Measurements from ENCODE around the gene AGBL5. TPM values are rescaled to one million over a fixed set of nuclear protein-coding genes. Genes with fewer than 3 reads are reported as not detected.
A peak's percentile ranks its signal among the peaks of the same experiment; 100 is the strongest.
"Not testable (repeated sequence)": the region's sequence is repeated elsewhere in the genome, so short reads cannot be mapped to it uniquely, and the experiment has no call there.

Gene AGBL5
- total and polyA plus RNA-seq, 4 donors: 11.5 to 16.7 (median 14.6) TPM

DNA sequence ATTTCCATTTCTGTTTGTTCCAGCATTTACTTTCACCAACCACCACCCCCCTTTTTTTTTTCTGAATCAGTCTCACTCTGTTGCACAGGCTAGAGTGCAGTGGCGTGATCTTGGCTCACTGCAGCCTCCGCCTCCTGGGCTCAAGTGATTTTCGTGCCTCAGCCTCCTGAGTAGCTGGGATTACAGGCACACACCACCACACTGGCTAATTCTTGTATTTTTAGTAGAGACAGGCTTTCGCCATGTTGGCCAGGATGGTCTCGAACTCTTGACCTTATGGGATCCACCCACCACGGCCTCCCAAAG is 24.1 kb downstream of the AGBL5 start:
- not testable (repeated sequence) for H3K27ac ChIP-seq (ENCODE audit: low read depth in 1 of 2, low read length in 2 of 2); H3K4me1 ChIP-seq (ENCODE audit: control insufficient read depth in 1 of 2, insufficient read depth in 2 of 2, low read length in 2 of 2); H3K27me3 ChIP-seq (ENCODE audit: control insufficient read depth in 1 of 2, insufficient read depth in 2 of 2, low read length in 1 of 2); H3K4me3 ChIP-seq (ENCODE audit: low read length in 2 of 2); ATAC-seq (ENCODE audit: low FRiP score); H3K9me3 ChIP-seq (ENCODE audit: control insufficient read depth, low read length); H3K36me3 ChIP-seq (ENCODE audit: control insufficient read depth in 1 of 2, insufficient read depth in 2 of 2, low read length in 1 of 2); DNase-seq
- 83 to 86% methylated on average over 6 of the region's 6 CpGs for WGBS, 2 donors
- intact Hi-C loops (cut with DNase I): loop anchor here in 1 of 2 donors (5.0 kb wide), 1 partner anchor 33 kb away; no protein-coding TSS in a partner anchor

DNA sequence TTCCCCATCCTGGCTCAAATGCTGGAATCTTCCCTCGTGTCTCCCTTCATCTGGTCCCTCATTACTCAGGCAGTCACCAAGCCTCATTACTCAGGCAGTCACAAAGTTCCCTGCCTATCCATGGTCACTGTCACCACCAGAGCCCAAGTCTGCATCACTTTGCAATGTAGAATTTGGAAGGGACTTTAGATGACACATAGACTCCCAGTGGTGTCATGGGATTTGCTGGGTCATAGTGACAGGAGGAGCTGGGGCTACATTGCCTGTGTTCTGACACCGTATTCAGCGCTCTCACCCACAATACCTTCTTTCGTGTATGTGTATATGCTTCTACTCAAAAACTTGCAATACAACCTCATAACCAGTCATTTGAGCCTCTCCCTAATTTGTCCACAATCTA is 24.9 kb downstream of the AGBL5 start:
- ATAC-seq (ENCODE audit: low FRiP score): no peak

DNA sequence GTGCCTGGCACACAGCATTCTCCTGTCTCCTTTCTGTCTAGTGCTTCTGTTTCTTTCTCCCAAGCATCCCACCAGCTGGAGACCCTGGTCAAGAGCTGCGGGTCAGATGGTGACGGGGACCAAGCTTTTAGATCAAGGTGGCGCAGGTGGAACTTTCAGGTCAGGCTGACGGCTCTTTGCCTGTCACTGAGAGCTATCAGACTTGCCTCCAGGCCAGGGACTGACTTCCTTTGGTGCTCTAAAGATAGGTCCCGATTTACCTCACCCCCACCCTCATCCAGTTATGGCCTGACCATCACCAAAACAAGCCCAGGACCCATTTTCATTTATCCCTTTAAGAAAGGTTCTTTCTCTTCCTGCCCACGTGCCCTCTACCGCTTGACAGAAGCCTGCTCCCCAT is 25.8 kb downstream of the AGBL5 start:
- peaks cover 0 to under 1% of the 10 kb centered on the region in 2 donors for H3K36me3 ChIP-seq (ENCODE audit: control insufficient read depth in 1 of 2, insufficient read depth in 2 of 2, low read length in 1 of 2)
- WGBS, 2 donors: 58 to 63% methylated on average over 7 of the region's 7 CpGs
- H3K4me1 ChIP-seq (ENCODE audit: control insufficient read depth in 1 of 2, insufficient read depth in 2 of 2, low read length in 2 of 2): no peaks in the 10 kb centered on the region
- DNase-seq: no peak
- intact Hi-C loops (cut with DNase I): loop anchor here in 1 of 2 donors (5.0 kb wide), 1 partner anchor 35 kb away; no protein-coding TSS in a partner anchor
- H3K9me3 ChIP-seq (ENCODE audit: control insufficient read depth, low read length): no peaks in the 10 kb centered on the region
- ATAC-seq (ENCODE audit: low FRiP score): no peak
- no peaks in the 10 kb centered on the region for H3K27me3 ChIP-seq (ENCODE audit: control insufficient read depth in 1 of 2, insufficient read depth in 2 of 2, low read length in 1 of 2)
- H3K4me3 ChIP-seq (ENCODE audit: low read length in 2 of 2): no peak overlapping the region
- H3K27ac ChIP-seq (ENCODE audit: low read depth in 1 of 2, low read length in 2 of 2): no peak overlapping the region

More for the DNA sequence above, 24.9 kb downstream of the AGBL5 start:
- Histone ChIP-seq H3K27ac (ENCODE audit: low read depth in 1 of 2, low read length in 2 of 2) (no peak overlapping the region), H3K4me3 (ENCODE audit: low read length in 2 of 2) (no peak overlapping the region), H3K27me3 (ENCODE audit: control insufficient read depth in 1 of 2, insufficient read depth in 2 of 2, low read length in 1 of 2) (no peaks in the 10 kb centered on the region), H3K36me3 (ENCODE audit: control insufficient read depth in 1 of 2, insufficient read depth in 2 of 2, low read length in 1 of 2) (no peaks in the 10 kb centered on the region), H3K9me3 (ENCODE audit: control insufficient read depth, low read length) (no peaks in the 10 kb centered on the region), H3K4me1 (ENCODE audit: control insufficient read depth in 1 of 2, insufficient read depth in 2 of 2, low read length in 2 of 2) (no peaks in the 10 kb centered on the region)
- intact Hi-C loops (cut with DNase I): loop anchor here in 1 of 2 donors (5.0 kb wide), 1 partner anchor 34 kb away; no protein-coding TSS in a partner anchor
- DNase-seq: no peak
- WGBS, 2 donors: 83 to 85% methylated on average over 4 of the region's 4 CpGs

DNA sequence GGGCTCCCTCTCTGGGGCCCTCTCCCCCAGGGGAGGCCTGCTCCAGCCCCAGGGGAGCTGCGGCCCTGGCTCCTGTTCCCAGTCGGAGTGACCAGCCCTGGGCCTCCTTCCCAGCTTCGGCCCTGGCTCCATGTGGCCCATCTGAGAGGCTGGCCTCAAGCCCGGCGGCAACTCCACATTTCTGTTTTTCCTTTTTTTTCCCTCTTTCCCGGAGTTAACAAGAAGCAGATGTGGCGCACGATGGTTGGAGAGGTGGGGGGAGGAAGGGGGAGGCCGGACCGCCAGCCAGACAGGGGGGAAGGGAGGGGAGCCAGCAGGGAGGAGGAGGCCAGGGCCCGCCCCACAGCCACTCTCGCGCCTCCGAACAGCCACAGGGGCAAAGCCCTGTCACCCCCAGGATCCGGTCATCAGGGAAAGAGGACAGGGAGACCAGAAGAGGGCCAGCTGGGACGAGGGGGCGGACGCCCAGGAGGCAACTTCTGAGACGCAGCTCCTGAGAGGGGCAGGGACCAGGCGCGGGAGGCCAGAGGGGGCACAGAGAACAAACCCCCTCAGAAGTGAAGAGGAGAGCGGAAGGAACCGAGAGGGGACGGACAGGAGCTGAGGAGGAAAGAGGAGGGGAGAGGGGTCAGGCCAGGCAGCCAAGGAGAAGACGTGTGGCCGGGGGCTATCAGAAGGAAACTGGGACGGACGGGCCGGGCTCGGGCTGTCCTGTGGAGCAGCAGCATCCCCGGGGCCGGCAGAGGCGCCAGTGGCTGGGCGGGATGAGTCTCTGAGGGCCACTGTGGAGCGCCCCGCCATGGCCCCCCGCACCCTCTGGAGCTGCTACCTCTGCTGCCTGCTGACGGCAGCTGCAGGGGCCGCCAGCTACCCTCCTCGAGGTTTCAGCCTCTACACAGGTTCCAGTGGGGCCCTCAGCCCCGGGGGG is 27.1 kb downstream of the AGBL5 start, which contains the start of gene EMILIN1:
TSS of gene EMILIN1 (plus strand) at position 349 of the 928 bp plus-strand sequence. CDS start at position 800, 451 bp downstream.
- Histone ChIP-seq H3K4me1 (ENCODE audit: control insufficient read depth in 1 of 2, insufficient read depth in 2 of 2, low read length in 2 of 2) (no peaks in the 10 kb centered on the region), H3K36me3 (ENCODE audit: control insufficient read depth in 1 of 2, insufficient read depth in 2 of 2, low read length in 1 of 2) (peaks cover 0 to 2% of the 10 kb centered on the region in 2 donors), H3K27ac (ENCODE audit: low read depth in 1 of 2, low read length in 2 of 2) (peak within 1 kb of the TSS; percentile 3 to 80), H3K4me3 (ENCODE audit: low read length in 2 of 2) (peak within 1 kb of the TSS; percentile 28 to 77), H3K27me3 (ENCODE audit: control insufficient read depth in 1 of 2, insufficient read depth in 2 of 2, low read length in 1 of 2) (no peaks in the 10 kb centered on the region), H3K9me3 (ENCODE audit: control insufficient read depth, low read length) (no peaks in the 10 kb centered on the region)
- ATAC-seq (ENCODE audit: low FRiP score) (peak; percentile 91), DNase-seq (peak; percentile 95 to 96)
- intact Hi-C loops (cut with DNase I): loop anchor here (2.0 to 5.0 kb wide), 2 partner anchors 28 to 36 kb away; partner anchors contain the start of gene AGBL5 (in 1 of the 2)
- 3 to 4% methylated on average over 40 to 41 of the region's 41 CpGs for WGBS, 2 donors

DNA sequence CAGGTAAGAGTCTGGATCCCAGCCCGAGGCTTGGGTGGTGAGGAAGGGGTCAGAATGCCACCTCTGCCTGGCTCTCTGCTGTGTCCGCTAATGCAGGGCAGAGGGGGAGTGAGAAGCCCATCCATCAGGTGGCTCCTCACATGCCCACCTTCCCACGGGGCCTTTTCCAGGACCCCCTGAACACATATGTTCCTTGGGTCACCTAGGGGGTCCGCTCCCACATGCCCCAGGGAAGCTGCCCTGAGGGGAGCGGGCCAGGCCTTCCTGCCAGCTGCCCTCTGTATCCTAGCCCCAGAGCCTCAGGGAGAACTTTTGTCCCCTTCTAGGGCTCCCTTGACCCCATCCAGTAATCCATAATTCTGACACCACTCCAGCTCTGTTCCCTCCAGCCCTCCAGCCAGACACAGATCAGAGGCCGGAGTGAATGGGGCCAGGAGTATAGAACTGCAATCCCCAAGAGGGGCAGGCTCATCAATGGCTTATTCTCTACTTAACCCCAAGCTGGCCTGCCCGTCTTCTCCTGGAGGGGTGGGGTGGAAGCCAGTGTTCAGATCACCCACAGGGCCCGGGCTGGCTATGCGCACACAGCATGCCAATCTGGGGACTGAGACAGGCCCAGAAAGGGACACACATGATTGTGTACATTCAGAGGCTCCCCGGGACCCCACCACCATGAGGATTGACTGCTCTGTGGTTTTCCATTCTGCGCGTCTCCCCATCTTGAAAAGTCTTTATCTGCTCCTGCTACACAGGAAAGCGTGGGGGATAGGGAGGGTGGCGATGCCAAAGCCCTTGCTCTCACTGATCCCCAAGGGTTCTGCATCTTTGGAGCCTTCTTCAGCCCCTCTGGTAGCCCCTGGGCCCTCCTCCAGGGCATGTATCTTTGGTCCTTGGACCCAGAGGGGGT is 28.0 kb downstream of the AGBL5 start:
- ATAC-seq (ENCODE audit: low FRiP score) (no peak), DNase-seq (no peak)
- Histone ChIP-seq H3K9me3 (ENCODE audit: control insufficient read depth, low read length) (no peaks in the 10 kb centered on the region), H3K27me3 (ENCODE audit: control insufficient read depth in 1 of 2, insufficient read depth in 2 of 2, low read length in 1 of 2) (no peaks in the 10 kb centered on the region), H3K27ac (ENCODE audit: low read depth in 1 of 2, low read length in 2 of 2) (peak overlapping the region; percentile 3 to 56), H3K4me3 (ENCODE audit: low read length in 2 of 2) (peak overlapping the region; percentile 28 to 77), H3K4me1 (ENCODE audit: control insufficient read depth in 1 of 2, insufficient read depth in 2 of 2, low read length in 2 of 2) (no peaks in the 10 kb centered on the region), H3K36me3 (ENCODE audit: control insufficient read depth in 1 of 2, insufficient read depth in 2 of 2, low read length in 1 of 2) (peaks cover 0 to 2% of the 10 kb centered on the region in 2 donors)
- 6 to 7% methylated on average over 14 of the region's 14 CpGs for WGBS, 2 donors
- intact Hi-C loops (cut with DNase I): loop anchor here (2.0 to 5.0 kb wide), 3 partner anchors 29 to 47 kb away; partner anchors contain the start of genes TMEM214 (in 2 of the 2) and AGBL5 (in 1 of the 2)

DNA sequence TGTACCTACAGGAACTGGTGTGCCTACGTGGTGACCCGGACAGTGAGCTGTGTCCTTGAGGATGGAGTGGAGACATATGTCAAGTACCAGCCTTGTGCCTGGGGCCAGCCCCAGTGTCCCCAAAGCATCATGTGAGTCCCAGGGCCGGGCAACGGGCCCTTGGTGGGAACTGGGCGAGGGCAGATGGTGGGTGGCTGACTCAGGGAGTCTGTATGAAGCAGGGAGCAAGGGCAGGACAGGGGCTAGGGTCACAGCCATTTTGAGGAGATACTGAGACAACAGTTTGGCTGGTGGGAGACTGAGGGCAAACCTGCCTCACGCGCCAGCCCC is 28.6 kb downstream of the AGBL5 start:
- DNase-seq: no peak
- Histone ChIP-seq H3K4me3 (ENCODE audit: low read length in 2 of 2) (peak overlapping the region; percentile 28 to 77), H3K27ac (ENCODE audit: low read depth in 1 of 2, low read length in 2 of 2) (peak overlapping the region; percentile 3 to 56), H3K4me1 (ENCODE audit: control insufficient read depth in 1 of 2, insufficient read depth in 2 of 2, low read length in 2 of 2) (no peaks in the 10 kb centered on the region), H3K27me3 (ENCODE audit: control insufficient read depth in 1 of 2, insufficient read depth in 2 of 2, low read length in 1 of 2) (no peaks in the 10 kb centered on the region), H3K9me3 (ENCODE audit: control insufficient read depth, low read length) (no peaks in the 10 kb centered on the region), H3K36me3 (ENCODE audit: control insufficient read depth in 1 of 2, insufficient read depth in 2 of 2, low read length in 1 of 2) (peaks cover 0 to 2% of the 10 kb centered on the region in 2 donors)
- intact Hi-C loops (cut with DNase I): loop anchor here (5.0 kb wide), 1 partner anchor 48 kb away; the partner anchor contains the start of gene TMEM214 (in 2 of the 2)
- 3 to 10% methylated on average over 7 of the region's 7 CpGs for WGBS, 2 donors
- ATAC-seq (ENCODE audit: low FRiP score): no peak

DNA sequence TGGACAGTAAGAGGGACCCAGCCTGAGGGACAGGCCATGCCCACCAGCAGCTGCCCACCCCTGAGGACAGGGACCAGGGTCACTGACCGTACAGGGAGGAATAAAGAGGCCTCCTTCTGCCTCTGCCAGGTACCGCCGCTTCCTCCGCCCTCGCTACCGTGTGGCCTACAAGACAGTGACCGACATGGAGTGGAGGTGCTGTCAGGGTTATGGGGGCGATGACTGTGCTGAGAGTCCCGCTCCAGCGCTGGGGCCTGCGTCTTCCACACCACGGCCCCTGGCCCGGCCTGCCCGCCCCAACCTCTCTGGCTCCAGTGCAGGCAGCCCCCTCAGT is 29.1 kb downstream of the AGBL5 start:
- no peaks in the 10 kb centered on the region for H3K4me1 ChIP-seq (ENCODE audit: control insufficient read depth in 1 of 2, insufficient read depth in 2 of 2, low read length in 2 of 2)
- peak overlapping the region in 1 of 2 donors; percentile 56 for H3K27ac ChIP-seq (ENCODE audit: low read depth in 1 of 2, low read length in 2 of 2)
- WGBS, 2 donors: 48 to 52% methylated on average over 14 of the region's 14 CpGs
- ATAC-seq (ENCODE audit: low FRiP score): no peak
- H3K4me3 ChIP-seq (ENCODE audit: low read length in 2 of 2): peak overlapping the region in 1 of 2 donors; percentile 77
- H3K36me3 ChIP-seq (ENCODE audit: control insufficient read depth in 1 of 2, insufficient read depth in 2 of 2, low read length in 1 of 2): peaks cover 0 to 2% of the 10 kb centered on the region in 2 donors
- H3K27me3 ChIP-seq (ENCODE audit: control insufficient read depth in 1 of 2, insufficient read depth in 2 of 2, low read length in 1 of 2): no peaks in the 10 kb centered on the region
- intact Hi-C loops (cut with DNase I): loop anchor here (5.0 kb wide), 1 partner anchor 48 kb away; the partner anchor contains the start of gene TMEM214 (in 2 of the 2)
- H3K9me3 ChIP-seq (ENCODE audit: control insufficient read depth, low read length): no peaks in the 10 kb centered on the region
- peak in 1 of 2 donors; percentile 61 for DNase-seq

Data from aorta (tissue), 5 donors.